ENCODE data around the gene CD82.
"Not testable (repeated sequence)": the region's sequence is repeated elsewhere in the genome, so short reads cannot be mapped to it uniquely, and the experiment has no call there.

Gene CD82

DNA sequence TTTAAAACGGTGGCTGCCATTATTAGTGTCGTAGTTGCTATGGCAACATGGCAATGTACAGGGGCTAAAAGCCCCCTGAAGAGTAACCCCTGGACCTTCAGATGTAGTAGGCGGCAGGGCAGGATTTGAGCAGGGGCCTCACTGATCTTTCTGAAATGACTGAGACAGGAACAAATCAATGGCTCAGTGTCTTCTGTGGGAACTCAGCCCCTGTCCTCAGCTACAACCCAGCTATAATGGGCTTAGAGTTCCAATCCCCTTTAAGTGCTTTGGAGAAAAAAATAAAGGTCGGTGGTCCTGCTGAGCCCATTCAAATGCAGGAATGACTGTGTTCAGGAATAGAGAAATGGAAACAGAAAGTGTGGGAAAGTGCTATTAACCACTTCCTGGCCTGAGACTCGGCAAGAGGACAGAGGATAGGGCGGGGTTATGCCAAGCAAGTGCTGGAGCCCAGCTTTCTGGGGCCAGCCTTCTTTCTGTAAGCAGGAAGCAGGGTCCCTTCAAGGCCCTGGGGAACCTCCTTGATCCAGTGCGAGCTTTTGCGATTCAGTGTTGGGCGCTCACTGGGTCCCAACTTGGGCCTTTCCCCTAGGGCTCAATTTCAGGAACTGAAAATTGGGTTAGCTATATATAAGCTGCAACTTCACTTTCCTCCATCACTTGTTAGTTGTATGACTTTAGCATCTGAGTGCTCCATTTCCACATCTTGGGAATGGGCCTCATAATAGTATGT, 6.1 kb upstream of the CD82 start:
- TF ChIP-seq, protein P1, sequence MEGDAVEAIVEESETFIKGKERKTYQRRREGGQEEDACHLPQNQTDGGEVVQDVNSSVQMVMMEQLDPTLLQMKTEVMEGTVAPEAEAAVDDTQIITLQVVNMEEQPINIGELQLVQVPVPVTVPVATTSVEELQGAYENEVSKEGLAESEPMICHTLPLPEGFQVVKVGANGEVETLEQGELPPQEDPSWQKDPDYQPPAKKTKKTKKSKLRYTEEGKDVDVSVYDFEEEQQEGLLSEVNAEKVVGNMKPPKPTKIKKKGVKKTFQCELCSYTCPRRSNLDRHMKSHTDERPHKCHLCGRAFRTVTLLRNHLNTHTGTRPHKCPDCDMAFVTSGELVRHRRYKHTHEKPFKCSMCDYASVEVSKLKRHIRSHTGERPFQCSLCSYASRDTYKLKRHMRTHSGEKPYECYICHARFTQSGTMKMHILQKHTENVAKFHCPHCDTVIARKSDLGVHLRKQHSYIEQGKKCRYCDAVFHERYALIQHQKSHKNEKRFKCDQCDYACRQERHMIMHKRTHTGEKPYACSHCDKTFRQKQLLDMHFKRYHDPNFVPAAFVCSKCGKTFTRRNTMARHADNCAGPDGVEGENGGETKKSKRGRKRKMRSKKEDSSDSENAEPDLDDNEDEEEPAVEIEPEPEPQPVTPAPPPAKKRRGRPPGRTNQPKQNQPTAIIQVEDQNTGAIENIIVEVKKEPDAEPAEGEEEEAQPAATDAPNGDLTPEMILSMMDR (IDR thresholded peaks at IDR 0.05; ENCODE audit: control extremely low read depth, extremely low read depth, low read depth, missing control alignments) = no peak
- no peak for DNase-seq (ENCODE audit: extremely low spot score)
- ChIA-PET CTCF (interaction anchor here (0.8 to 16.3 kb wide), 14 partner anchors 9 to 465 kb away, joined by 3 to 421 read pairs (median 5); partner anchors contain the start of gene EXT2), POLR2A (interaction anchor here (0.8 to 1.0 kb wide), 2 partner anchors 9 to 19 kb away, joined by 4 to 6 read pairs; no protein-coding TSS in a partner anchor)

DNA sequence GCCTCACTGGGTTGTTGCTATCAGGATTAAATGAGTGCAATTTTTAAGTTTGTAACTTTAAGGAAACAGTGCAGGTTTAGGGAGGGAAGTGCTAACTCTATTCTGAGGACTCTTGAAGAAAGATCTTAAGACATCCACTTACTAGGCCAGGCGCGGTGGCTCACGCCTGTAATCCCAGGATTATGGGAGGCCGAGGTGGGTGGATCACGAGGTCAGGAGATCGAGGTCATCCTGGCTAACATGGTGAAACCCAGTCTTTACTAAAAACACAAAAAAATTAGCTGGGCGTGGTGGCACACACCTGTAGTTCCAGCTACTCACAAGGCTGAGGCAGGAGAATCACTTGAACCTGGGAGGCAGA, 5.5 kb upstream of the CD82 start:
- ChIA-PET CTCF (interaction anchor here (0.8 to 16.3 kb wide), 13 partner anchors 9 to 465 kb away, joined by 3 to 421 read pairs (median 5); partner anchors contain the start of gene EXT2), POLR2A (interaction anchor here (0.8 to 1.0 kb wide), 2 partner anchors 9 to 19 kb away, joined by 4 to 6 read pairs; no protein-coding TSS in a partner anchor)
- not testable (repeated sequence) for DNase-seq (ENCODE audit: extremely low spot score)

DNA sequence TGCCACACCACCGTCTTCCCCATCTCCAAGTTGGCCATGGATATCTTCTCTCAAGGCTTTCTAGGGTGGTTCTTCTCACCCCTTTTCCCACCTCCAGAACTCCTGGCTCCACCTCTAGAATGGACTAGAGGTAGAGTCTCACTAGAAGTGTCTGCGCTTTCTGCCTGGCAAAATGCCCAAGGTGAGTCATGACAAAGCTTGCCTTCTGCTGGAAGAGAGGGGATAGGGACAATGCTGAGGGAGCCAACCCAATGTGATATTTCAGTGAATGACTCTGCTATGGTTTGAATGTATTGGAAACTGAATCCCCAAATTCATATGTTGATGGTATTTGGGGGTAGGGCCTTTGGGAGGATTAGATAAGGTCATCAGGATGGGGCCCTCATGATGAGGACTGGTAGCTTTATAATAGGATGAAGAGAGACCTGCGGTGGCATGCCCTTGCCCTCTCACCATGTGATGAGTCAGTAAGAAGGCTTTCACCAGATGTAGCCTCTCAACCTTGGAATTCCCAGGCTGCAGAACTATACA, 4.1 kb upstream of the CD82 start:
- ChIA-PET CTCF (interaction anchor here (2.1 to 16.3 kb wide), 3 partner anchors 17 to 57 kb away, joined by 7 to 421 read pairs (median 186); no protein-coding TSS in a partner anchor), POLR2A (no interaction called here)
- no peak for DNase-seq (ENCODE audit: extremely low spot score)
- TF ChIP-seq, protein P1 (IDR thresholded peaks at IDR 0.05; ENCODE audit: control extremely low read depth, extremely low read depth, low read depth, missing control alignments) = no peak

DNA sequence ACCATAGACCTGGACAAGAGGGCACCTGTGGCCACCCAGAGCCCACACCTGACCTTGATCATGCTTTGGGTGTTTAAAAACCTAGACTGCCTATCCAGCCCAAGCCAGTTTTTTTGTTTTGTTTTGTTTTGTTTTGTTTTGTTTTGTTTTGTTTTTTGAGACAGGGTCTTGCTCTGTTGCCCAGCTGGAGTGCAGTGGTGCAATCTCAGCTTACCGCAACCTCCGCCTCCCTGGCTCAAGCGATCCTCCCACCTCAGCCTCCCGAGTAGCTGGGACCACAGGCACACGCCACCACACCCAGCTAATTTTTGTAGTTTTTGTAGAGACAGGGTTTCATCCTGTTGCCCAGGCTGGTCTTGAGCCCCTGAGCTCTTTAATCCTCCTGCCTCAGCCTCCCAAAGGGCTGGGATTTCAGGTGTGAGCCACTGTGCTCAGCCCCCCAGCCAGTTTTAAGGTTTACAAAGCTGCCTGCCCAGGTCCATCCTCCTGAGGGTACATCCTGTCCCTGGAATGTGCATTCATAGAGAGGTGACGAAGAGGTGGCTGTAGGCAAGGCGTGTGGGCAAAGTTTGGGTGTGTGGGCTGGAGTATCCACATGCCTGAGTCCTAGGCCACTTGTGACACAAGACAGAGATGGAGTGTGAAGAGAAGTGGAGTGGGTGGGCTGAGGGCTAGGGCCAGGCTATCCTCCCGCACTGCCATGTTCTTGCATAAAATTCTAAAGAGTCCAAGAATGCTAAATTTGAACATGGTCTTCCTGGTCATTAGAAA, 3.3 kb upstream of the CD82 start:
- TF ChIP-seq, protein P1 (IDR thresholded peaks at IDR 0.05; ENCODE audit: control extremely low read depth, extremely low read depth, low read depth, missing control alignments) = no peak
- ChIA-PET POLR2A (no interaction called here), CTCF (interaction anchor here (1.7 to 16.3 kb wide), 3 partner anchors 36 to 349 kb away, joined by 4 to 421 read pairs (median 186); no protein-coding TSS in a partner anchor)
- DNase-seq (ENCODE audit: extremely low spot score) = no peak

DNA sequence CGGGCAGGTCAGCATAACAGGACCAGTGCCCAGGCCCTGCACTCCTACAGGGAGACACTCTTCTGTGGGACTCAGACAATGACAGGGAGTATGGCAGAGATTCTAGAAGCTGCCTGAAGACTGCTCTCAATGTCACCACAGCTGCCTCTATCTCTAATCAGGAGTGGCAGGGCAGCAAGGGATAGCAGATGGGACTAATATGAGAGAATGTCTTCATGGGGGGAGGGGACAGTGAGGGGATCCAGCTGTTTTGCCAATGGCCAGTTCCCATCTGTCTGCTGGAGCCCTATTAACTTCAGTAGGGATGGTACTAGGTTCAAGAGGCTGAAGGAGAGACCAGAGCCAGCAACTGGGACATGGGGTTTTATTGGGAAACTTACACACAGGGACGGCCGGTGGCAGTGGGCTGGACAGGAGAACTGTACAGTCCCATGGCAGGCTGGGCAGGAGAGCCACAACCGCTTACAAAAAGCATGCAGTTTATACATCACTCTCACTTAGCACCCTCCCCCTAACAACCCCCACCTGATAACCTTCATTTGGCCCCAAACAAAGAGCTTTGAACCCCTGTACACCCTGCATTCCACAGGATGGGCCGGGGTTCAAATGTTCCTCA, 2.5 kb upstream of the CD82 start:
- DNase-seq (ENCODE audit: extremely low spot score) = no peak
- POLR2A ChIA-PET = no interaction called here
- CTCF ChIA-PET = interaction anchor here (0.8 to 16.3 kb wide), 5 partner anchors 8 to 348 kb away, joined by 3 to 421 read pairs (median 4); no protein-coding TSS in a partner anchor
- TF ChIP-seq, protein P1 (IDR thresholded peaks at IDR 0.05; ENCODE audit: control extremely low read depth, extremely low read depth, low read depth, missing control alignments) = no peak

DNA sequence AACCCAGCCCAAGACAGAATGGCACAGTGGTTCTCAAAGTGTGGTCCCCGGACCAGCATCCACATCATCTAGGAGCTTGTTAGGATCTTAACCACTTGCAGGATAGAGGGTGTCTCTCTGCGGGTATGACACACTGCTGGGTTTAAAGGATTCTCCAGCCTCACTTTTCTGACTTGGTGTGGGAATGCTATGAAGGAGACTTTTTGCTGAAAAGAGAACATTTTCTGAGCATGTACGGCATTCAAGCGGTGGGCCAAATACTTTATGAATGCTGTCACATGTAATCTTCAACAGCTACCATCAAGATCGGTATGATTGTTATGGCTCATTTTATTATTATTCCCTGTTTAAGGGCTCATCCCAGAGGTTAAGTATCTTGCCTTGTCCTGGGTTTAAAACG, 1.8 kb upstream of the CD82 start:
- ChIA-PET CTCF (interaction anchor here (0.8 to 16.3 kb wide), 5 partner anchors 9 to 348 kb away, joined by 3 to 421 read pairs (median 4); no protein-coding TSS in a partner anchor), POLR2A (no interaction called here)
- TF ChIP-seq, protein P1 (IDR thresholded peaks at IDR 0.05; ENCODE audit: control extremely low read depth, extremely low read depth, low read depth, missing control alignments) = no peak
- no peak for DNase-seq (ENCODE audit: extremely low spot score)

Data from GM10248 (cell line).